Right lobe of liver (tissue), 4 donors: ENCODE measurements around the gene TRAF3IP1.

ENCODE experiments used
- CTCF ChIP-seq, 4 donors: fragments of 200-600 bp in 3 of 4; fragments of 450-650 bp in 1 of 4; IDR thresholded peaks; one replicate each; pipeline versions ENCODE4 v1.5.1 to v1.8.0; 2016 to 2022; ENCODE audit warnings: antibody characterized with exemption in 4 of 4, mild to moderate bottlenecking in 2 of 4
- POLR2A ChIP-seq: fragments of 450-650 bp; IDR thresholded peaks from one replicate; pipeline ENCODE4 v1.6.1; 2017; ENCODE audit warnings: antibody characterized with exemption, mild to moderate bottlenecking
- donor health status: DM: no; HTN: no; CAD: no.
- donor health status: DM: no; HTN: no; CAD: no.
- donor health status: DM: no; HTN: yes; CAD: no.

- TF ChIP-seq CTCF (IDR thresholded peaks at IDR 0.05), result peak in 2 of 4 donors; percentile 5 to 30
- TF ChIP-seq POLR2A, result no peak
Measured at GRCh38 chr2:238308177-238308576, 12.1 kb upstream of the TRAF3IP1 start.
